Testis (tissue), 3 donors: ENCODE measurements around the gene MTSS2. TPM values are rescaled to one million over a fixed set of nuclear protein-coding genes. Genes with fewer than 3 reads are reported as not detected.
A peak's percentile ranks its signal among the peaks of the same experiment; 100 is the strongest.

Source experiments
- DNase-seq: peaks from one replicate; pipeline ENCODE4 v3.0.0-alpha.2; 2019
- H3K27ac ChIP-seq, 2 donors: fragments of 200-600 bp; sonication (generic); one replicate each; pipeline ENCODE4 v1.5.1; 2019
- H3K27me3 ChIP-seq: fragments of 200-600 bp; sonication (generic); one replicate; pipeline ENCODE4 v1.5.1; 2019
- H3K36me3 ChIP-seq: fragments of 200-600 bp; sonication (generic); one replicate; pipeline ENCODE4 v1.5.1; 2017; ENCODE audit warnings: low read depth; ENCODE audit errors: missing control alignments
- H3K4me1 ChIP-seq: fragments of 200-600 bp; sonication (generic); one replicate; pipeline ENCODE4 v1.5.1; 2019
- H3K4me3 ChIP-seq, 2 donors: fragments of 200-600 bp; sonication (generic); one replicate each; pipeline ENCODE4 v1.5.1; 2017 to 2019
- H3K9me3 ChIP-seq: fragments of 200-600 bp; sonication (generic); one replicate; pipeline ENCODE4 v1.5.1; 2017
- POLR2A ChIP-seq: fragments of 450-650 bp; IDR thresholded peaks from one replicate; pipeline ENCODE4 v1.6.1; 2017; ENCODE audit warnings: antibody characterized with exemption, mild to moderate bottlenecking, moderate library complexity
- WGBS, 2 donors: methylation state at CpG; one replicate each; pipeline ENCODE4 v1.1.5; 2018; 5-methylcytosine and 5-hydroxymethylcytosine counted together
- intact Hi-C: fragments of 100-400 bp; cut with DNase I; formaldehyde crosslinking; loops from one replicate; pipeline ENCODE4 v1.15.1; 2023; ENCODE audit warnings: low total_unique reads
- polyA plus RNA-seq: library from polyadenylated mRNA; stranded (reverse); fragments of 350-450 nt; fragmentation: Illumina TruSeq; extraction: RNeasy Lipid Tissue Mini Kit (QIAGEN cat#74804); gene quantifications from one replicate; pipeline ENCODE4 v1.2.3, GENCODE V29; 2014; ENCODE audit warnings: low read depth, low replicate concordance; ENCODE audit not compliant: insufficient read depth
- total RNA-seq, 2 donors: library from RNA; depleted of rRNA; stranded (reverse); fragments of >200 nt; gene quantifications; one replicate each; pipeline ENCODE4 v1.2.3, GENCODE V29; 2016
- TF ChIP-seq, protein P1 (sequence below), 3 experiments: fragments of 450-650 bp in 2 of 3; fragments of 200-600 bp in 1 of 3; sonication (generic) in 1 of 3; IDR thresholded peaks; one replicate each; pipeline ENCODE4 v1.5.1; 2016 to 2019; ENCODE audit warnings: antibody characterized with exemption in 3 of 3, mild to moderate bottlenecking in 2 of 3, moderate library complexity in 1 of 3

MTSS2 gene
- total and polyA plus RNA-seq, 3 donors from 2014 or later, result 24.6 to 28.7 (median 25.6) TPM

- TF ChIP-seq, protein P1, sequence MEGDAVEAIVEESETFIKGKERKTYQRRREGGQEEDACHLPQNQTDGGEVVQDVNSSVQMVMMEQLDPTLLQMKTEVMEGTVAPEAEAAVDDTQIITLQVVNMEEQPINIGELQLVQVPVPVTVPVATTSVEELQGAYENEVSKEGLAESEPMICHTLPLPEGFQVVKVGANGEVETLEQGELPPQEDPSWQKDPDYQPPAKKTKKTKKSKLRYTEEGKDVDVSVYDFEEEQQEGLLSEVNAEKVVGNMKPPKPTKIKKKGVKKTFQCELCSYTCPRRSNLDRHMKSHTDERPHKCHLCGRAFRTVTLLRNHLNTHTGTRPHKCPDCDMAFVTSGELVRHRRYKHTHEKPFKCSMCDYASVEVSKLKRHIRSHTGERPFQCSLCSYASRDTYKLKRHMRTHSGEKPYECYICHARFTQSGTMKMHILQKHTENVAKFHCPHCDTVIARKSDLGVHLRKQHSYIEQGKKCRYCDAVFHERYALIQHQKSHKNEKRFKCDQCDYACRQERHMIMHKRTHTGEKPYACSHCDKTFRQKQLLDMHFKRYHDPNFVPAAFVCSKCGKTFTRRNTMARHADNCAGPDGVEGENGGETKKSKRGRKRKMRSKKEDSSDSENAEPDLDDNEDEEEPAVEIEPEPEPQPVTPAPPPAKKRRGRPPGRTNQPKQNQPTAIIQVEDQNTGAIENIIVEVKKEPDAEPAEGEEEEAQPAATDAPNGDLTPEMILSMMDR (IDR thresholded peaks at IDR 0.05), result no peak
- TF ChIP-seq POLR2A, result no peak
- 83 to 93% methylated on average over 13 to 17 of the region's 18 CpGs for WGBS, 2 donors
- no peaks in the 10 kb centered on the region for H3K9me3 ChIP-seq
- H3K27me3 ChIP-seq, result no peaks in the 10 kb centered on the region
- DNase-seq, result no peak
- no peaks in the 10 kb centered on the region for H3K36me3 ChIP-seq
- no peak overlapping the region for H3K27ac ChIP-seq
- intact Hi-C loops, result no loop called here
- H3K4me1 ChIP-seq, result peaks cover 17% of the 10 kb centered on the region
- H3K4me3 ChIP-seq, result no peak overlapping the region
Observed at GRCh38 chr16:70721202-70721963, 35.5 kb upstream of the MTSS2 start.

DNA sequence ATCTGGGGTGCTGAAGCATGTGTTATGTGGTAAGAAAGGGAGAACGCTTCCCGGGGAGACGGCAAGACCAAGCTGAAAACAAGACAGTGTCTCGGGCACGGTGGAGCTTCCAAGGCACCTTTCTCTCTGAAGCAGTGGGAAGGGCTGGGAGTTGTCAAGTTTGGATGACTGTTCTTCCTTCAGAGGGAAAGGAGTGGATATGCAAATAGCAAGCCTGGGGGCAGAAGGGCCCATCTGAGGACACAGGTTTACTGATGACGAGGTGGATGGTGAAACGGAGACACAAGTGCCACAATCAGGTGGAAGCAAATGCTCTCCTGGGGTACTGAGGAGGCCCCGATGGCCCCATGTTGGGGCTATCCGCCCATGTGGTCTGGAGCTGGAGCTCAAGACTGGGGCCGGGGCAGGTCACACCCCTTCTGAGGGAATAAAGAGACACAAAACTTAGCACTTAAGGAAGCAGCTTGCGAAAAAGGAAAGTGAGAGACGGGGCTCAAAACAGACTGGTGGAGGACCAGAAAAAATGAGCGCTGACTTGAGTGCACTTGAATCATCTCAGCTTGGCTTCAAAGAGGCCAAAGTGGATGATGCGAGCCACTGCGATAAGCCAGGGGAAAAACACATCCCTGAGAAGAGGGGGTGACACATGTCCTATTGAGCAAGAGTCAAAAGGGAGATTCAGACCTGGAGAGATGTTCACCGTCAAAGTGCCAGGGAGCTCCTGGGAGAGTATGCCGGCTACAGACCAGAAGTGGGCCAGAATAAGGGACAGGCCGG is 34.8 kb upstream of the MTSS2 start:
- TF ChIP-seq, protein P1 (IDR thresholded peaks at IDR 0.05), result no peak
- no peak for TF ChIP-seq POLR2A
- H3K36me3 ChIP-seq, result no peaks in the 10 kb centered on the region
- no peaks in the 10 kb centered on the region for H3K27me3 ChIP-seq
- H3K4me3 ChIP-seq, result no peak overlapping the region
- H3K27ac ChIP-seq, result no peak overlapping the region
- intact Hi-C loops, result no loop called here
- no peak for DNase-seq
- no peaks in the 10 kb centered on the region for H3K9me3 ChIP-seq
- 93% methylated on average over 18 of the region's 18 CpGs for WGBS, 2 donors
- peaks cover 17% of the 10 kb centered on the region for H3K4me1 ChIP-seq

DNA sequence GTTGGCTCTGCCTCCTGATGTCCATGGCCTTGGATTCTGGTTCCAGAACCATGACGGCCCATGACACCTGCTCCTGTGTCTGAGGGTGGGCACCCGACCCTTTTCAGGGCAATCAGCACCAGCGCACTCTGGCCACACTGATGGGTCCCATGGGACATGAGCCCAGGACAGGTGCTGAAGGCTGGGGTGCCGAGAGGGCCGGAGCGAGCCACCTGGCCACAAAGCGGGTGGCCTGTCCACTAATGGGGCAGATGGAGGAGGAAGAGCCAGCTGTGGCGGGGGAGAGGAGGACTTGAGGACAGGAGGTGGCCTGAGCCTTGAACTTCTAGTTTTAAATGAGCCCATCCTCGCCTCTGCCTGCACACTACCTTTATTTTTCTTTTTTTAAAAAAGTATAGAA is 31.2 kb upstream of the MTSS2 start:
- TF ChIP-seq POLR2A, result no peak
- TF ChIP-seq, protein P1 (IDR thresholded peaks at IDR 0.05), result no peak
- intact Hi-C loops, result no loop called here
- no peaks in the 10 kb centered on the region for H3K27me3 ChIP-seq
- no peak overlapping the region for H3K27ac ChIP-seq
- H3K4me1 ChIP-seq, result peaks cover 23% of the 10 kb centered on the region
- 90 to 93% methylated on average over 9 of the region's 9 CpGs for WGBS, 2 donors
- H3K9me3 ChIP-seq, result no peaks in the 10 kb centered on the region
- H3K36me3 ChIP-seq, result no peaks in the 10 kb centered on the region
- no peak overlapping the region for H3K4me3 ChIP-seq
- no peak for DNase-seq

GRCh38 chr16:70715860-70716357 is 30.1 kb upstream of the MTSS2 start:
- 37 to 52% methylated on average over 4 to 6 of the region's 6 CpGs for WGBS, 2 donors
- Histone ChIP-seq H3K4me1 (peaks cover 23% of the 10 kb centered on the region), H3K27ac (peak overlapping the region in 1 of 2 donors; percentile 51), H3K36me3 (no peaks in the 10 kb centered on the region), H3K4me3 (no peak overlapping the region), H3K9me3 (no peaks in the 10 kb centered on the region), H3K27me3 (no peaks in the 10 kb centered on the region)
- intact Hi-C loops, result no loop called here
- TF ChIP-seq, protein P1 (IDR thresholded peaks at IDR 0.05), result no peak
- no peak for TF ChIP-seq POLR2A
- peak; percentile 46 for DNase-seq
